ENCODE data around the gene DPAGT1. TPM values are rescaled to one million over a fixed set of nuclear protein-coding genes. Genes with fewer than 3 reads are reported as not detected.

The DPAGT1 gene
- total and polyA plus RNA-seq, 8 donors = 42.7 to 56.2 (median 49.6) TPM

- no peaks in the 10 kb centered on the region for H3K9me3 ChIP-seq
- ATAC-seq (peak; percentile 28), DNase-seq (peak in 1 of 4 donors; percentile 83)
- peaks cover 0 to 20% of the 10 kb centered on the region in 2 donors for H3K36me3 ChIP-seq
- intact Hi-C loops (cut with DNase I) = no loop called here
- H3K27me3 ChIP-seq = no peaks in the 10 kb centered on the region
- peak overlapping the region; percentile 73 to 87 for H3K4me3 ChIP-seq
- TF ChIP-seq CTCF (IDR thresholded peaks at IDR 0.05) = no peak
- peaks cover 16 to 37% of the 10 kb centered on the region in 2 donors for H3K4me1 ChIP-seq
- peak overlapping the region; percentile 92 to 95 for H3K27ac ChIP-seq
Observed at GRCh38 chr11:119100994-119101758, 477 bp downstream of the DPAGT1 start.

- DNase-seq (no peak), ATAC-seq (no peak)
- TF ChIP-seq CTCF (IDR thresholded peaks at IDR 0.05) = no peak
- peak overlapping the region; percentile 73 to 87 for H3K4me3 ChIP-seq
- H3K27ac ChIP-seq = no peak overlapping the region
- no peaks in the 10 kb centered on the region for H3K27me3 ChIP-seq
- intact Hi-C loops (cut with DNase I) = no loop called here
- no peaks in the 10 kb centered on the region for H3K9me3 ChIP-seq
- peaks cover 14 to 39% of the 10 kb centered on the region in 2 donors for H3K4me1 ChIP-seq
- H3K36me3 ChIP-seq = peaks cover 0 to 20% of the 10 kb centered on the region in 2 donors
Observed at GRCh38 chr11:119100246-119100970, 1.2 kb downstream of the DPAGT1 start.

- DNase-seq = no peak
- no peaks in the 10 kb centered on the region for H3K9me3 ChIP-seq
- no peaks in the 10 kb centered on the region for H3K27me3 ChIP-seq
- peaks cover 0 to 20% of the 10 kb centered on the region in 2 donors for H3K36me3 ChIP-seq
- ATAC-seq = no peak
- H3K4me3 ChIP-seq = no peak overlapping the region
- intact Hi-C loops (cut with DNase I) = no loop called here
- peaks cover 14 to 39% of the 10 kb centered on the region in 2 donors for H3K4me1 ChIP-seq
- no peak overlapping the region for H3K27ac ChIP-seq
- no peak for TF ChIP-seq CTCF (IDR thresholded peaks at IDR 0.05)
Observed at GRCh38 chr11:119099711-119100110, 1.9 kb downstream of the DPAGT1 start.

- H3K36me3 ChIP-seq = peaks cover 0 to 29% of the 10 kb centered on the region in 2 donors
- peak overlapping the region; percentile 87 to 96 for H3K27ac ChIP-seq
- intact Hi-C loops (cut with DNase I) = no loop called here
- H3K9me3 ChIP-seq = no peaks in the 10 kb centered on the region
- peak; percentile 95 to 99 (median 98) for DNase-seq
- peak overlapping the region; percentile 88 to 89 for H3K4me3 ChIP-seq
- peaks cover 19 to 42% of the 10 kb centered on the region in 2 donors for H3K4me1 ChIP-seq
- TF ChIP-seq CTCF (IDR thresholded peaks at IDR 0.05) = peak in 1 of 2 donors; percentile 2
- ATAC-seq = peak; percentile 94
- no peaks in the 10 kb centered on the region for H3K27me3 ChIP-seq
Observed at GRCh38 chr11:119095066-119095880, 6.4 kb downstream of the DPAGT1 start.
